K562 (cell line): ENCODE data around the gene EVC. TPM values are rescaled to one million over a fixed set of nuclear protein-coding genes. Genes with fewer than 3 reads are reported as not detected.

ENCODE experiments used
- ATAC-seq: fragments of 200-7000 bp; cut with Tn5 transposase; 3 replicates; pipeline ENCODE4 v1.9.1; 2020; ENCODE audit warnings: moderate library complexity
- BruUV-seq: library from RNA; stranded (reverse); fragments of 400-500 nt; replicated peaks from 2 replicates; lab custom pipeline; 2021; lab: Mats Ljungman, UMichigan
- CTCF ChIA-PET: fragments of 300-600 bp; formaldehyde crosslinking; extraction: SDS; loops from one replicate; lab custom pipeline; 2021; ENCODE audit warnings: low intra/inter-chr PET ratio; lab: Yijun Ruan, JAX
- POLR2A ChIA-PET: fragments of 300-600, 350-650 bp; sonication (Branson Sonifier 250); formaldehyde crosslinking; extraction: SDS; loops from one replicate; lab custom pipeline; 2021; ENCODE audit warnings: antibody characterized with exemption, inconsistent platforms; lab: Yijun Ruan, JAX
- DNase-seq, 4 experiments: peaks; one replicate each; pipeline versions ENCODE4 v3.0.0 to v3.0.0-alpha.2; 2011 to 2018; ENCODE audit warnings: low spot score in 3 of 4, mixed read lengths in 3 of 4; ENCODE audit errors: extremely low read depth in 1 of 4
- FAIRE-seq: peaks from 2 replicates; lab custom pipeline; 2011; peaks lifted over from hg19 to GRCh38; lab: Jason Lieb, UNC
- H2AFZ ChIP-seq: 2 replicates; pipeline ENCODE4 v1.6.0; 2011; ENCODE audit warnings: low read depth, low read length, control low read depth, inconsistent platforms
- H3K27ac ChIP-seq: fragments of 200-600 bp; 3 replicates; pipeline ENCODE4 v1.8.0; 2011; ENCODE audit warnings: low read depth, mild to moderate bottlenecking, control low read depth, inconsistent platforms, low read length, moderate library complexity, mixed read lengths; ENCODE audit errors: extremely low read depth
- H3K27me3 ChIP-seq, 2 experiments: fragments of 300-600 bp in 1 of 2; 2 replicates in 1 of 2; 3 replicates in 1 of 2; pipeline versions ENCODE4 v1.6.0 to v1.8.0; 2011; ENCODE audit warnings: inconsistent platforms in 2 of 2, low read length in 2 of 2, mild to moderate bottlenecking in 1 of 2, mixed read lengths in 1 of 2, moderate library complexity in 1 of 2; ENCODE audit not compliant: control insufficient read depth in 2 of 2, insufficient read depth in 2 of 2
- H3K36me3 ChIP-seq: fragments of 300-600 bp; 3 replicates; pipeline ENCODE4 v1.8.0; 2011; ENCODE audit warnings: mild to moderate bottlenecking, low read length, inconsistent platforms; ENCODE audit not compliant: control insufficient read depth, insufficient read depth
- H3K4me1 ChIP-seq, 2 experiments: fragments of 200-600 bp in 1 of 2; replicated peaks in 1 of 2; 2 replicates in 1 of 2; 3 replicates in 1 of 2; pipeline versions ENCODE4 v1.5.1 to v1.8.0; 2011; ENCODE audit warnings: inconsistent platforms in 2 of 2, low read length in 2 of 2, mild to moderate bottlenecking in 1 of 2, mixed read lengths in 1 of 2, moderate library complexity in 1 of 2; ENCODE audit not compliant: control insufficient read depth in 2 of 2, insufficient read depth in 2 of 2
- H3K4me2 ChIP-seq: 2 replicates; pipeline ENCODE4 v1.6.1; 2011; ENCODE audit warnings: low read length, control low read depth, inconsistent platforms, mixed read lengths; ENCODE audit not compliant: insufficient read depth
- H3K4me3 ChIP-seq: fragments of 200-600 bp; sonication (generic), shearing (Covaris generic); 2 replicates; pipeline ENCODE4 v1.5.1; 2016; ENCODE audit warnings: control low read depth, inconsistent platforms
- H3K79me2 ChIP-seq: fragments of 200-600 bp; 3 replicates; pipeline ENCODE4 v1.8.0; 2011; ENCODE audit warnings: low read length, inconsistent platforms; ENCODE audit not compliant: control insufficient read depth, insufficient read depth
- H3K9ac ChIP-seq, 2 experiments: 2 replicates each; pipeline versions ENCODE4 v1.6.0 to v1.6.1; 2011; ENCODE audit warnings: low read depth in 2 of 2, low read length in 2 of 2, control low read depth in 1 of 2, inconsistent platforms in 1 of 2, mild to moderate bottlenecking in 1 of 2, mixed read lengths in 1 of 2; ENCODE audit not compliant: insufficient read depth in 1 of 2
- H3K9me1 ChIP-seq: one replicate; pipeline ENCODE4 v1.6.0; 2011; ENCODE audit warnings: inconsistent platforms, mild to moderate bottlenecking, low read length, moderate library complexity; ENCODE audit not compliant: control insufficient read depth, insufficient read depth
- H3K9me3 ChIP-seq: replicated peaks from 2 replicates; pipeline ENCODE4 v1.5.1; 2011; ENCODE audit warnings: low read depth, low read length, inconsistent platforms; ENCODE audit not compliant: control insufficient read depth, insufficient read depth
- H4K20me1 ChIP-seq: replicated peaks from 2 replicates; pipeline ENCODE4 v1.6.1; 2011; ENCODE audit warnings: low read length, inconsistent platforms, mixed read lengths; ENCODE audit not compliant: control insufficient read depth, insufficient read depth
- WGBS: fragments of 100-300 bp; shearing (Covaris generic); methylation state at CpG from one replicate; pipeline ENCODE4 v1.1.6; 2016; ENCODE audit warnings: low coverage, mixed read lengths; ENCODE audit not compliant: insufficient coverage; ENCODE audit errors: missing lambda C conversion rate; 5-methylcytosine and 5-hydroxymethylcytosine counted together
- in situ Hi-C: fragments of 300-500 bp; cut with MboI; formaldehyde crosslinking; loops from 4 replicates; pipeline ENCODE4 v1.15.0; 2018; ENCODE audit warnings: inconsistent platforms, mixed read lengths
- intact Hi-C: fragments of 100-400 bp; cut with micrococcal nuclease; formaldehyde crosslinking; loops from 2 replicates; pipeline ENCODE4 v1.14.2; 2022
- polyA plus RNA-seq, 8 experiments: library from polyadenylated mRNA; depleted of rRNA in 4 of 8; stranded (reverse) in 5 of 8; unstranded in 3 of 8; fragments of >200 nt; fragmentation: Nextera tagmentation in 2 of 8; fragmentation: Illumina TruSeq in 1 of 8; extraction: Ambion mirVana in 2 of 8; extraction: Trizol in 1 of 8; gene quantifications; 2 replicates each; pipeline versions ENCODE4 v1.2.1 to v1.2.3, GENCODE V29; 2011 to 2014; ENCODE audit warnings: inconsistent platforms in 1 of 8, missing spikeins in 1 of 8
- total RNA-seq, 7 experiments: library from RNA; depleted of rRNA in 6 of 7; stranded (reverse); fragments of >200 nt in 6 of 7; fragmentation: Illumina TruSeq in 2 of 7; extraction: Trizol in 2 of 7; gene quantifications; 2 replicates each; pipeline versions ENCODE4 v1.2.1 to v1.2.3, GENCODE V29; 2011 to 2021; ENCODE audit warnings: low replicate concordance in 1 of 7
- TF ChIP-seq, protein P1 (sequence below): sonication (generic); formaldehyde crosslinking; IDR thresholded peaks from 2 replicates; pipeline ENCODE4 v1.8.0; 2022; ENCODE audit warnings: mild to moderate bottlenecking, missing genetic modification reagents

The EVC gene
- total and polyA plus RNA-seq, 9 of the 15 experiments (the other 6 are each of a cell fraction or from before 2014, with no cell fraction given) = 0.03 to 3.2 (median 1.1) TPM

DNA sequence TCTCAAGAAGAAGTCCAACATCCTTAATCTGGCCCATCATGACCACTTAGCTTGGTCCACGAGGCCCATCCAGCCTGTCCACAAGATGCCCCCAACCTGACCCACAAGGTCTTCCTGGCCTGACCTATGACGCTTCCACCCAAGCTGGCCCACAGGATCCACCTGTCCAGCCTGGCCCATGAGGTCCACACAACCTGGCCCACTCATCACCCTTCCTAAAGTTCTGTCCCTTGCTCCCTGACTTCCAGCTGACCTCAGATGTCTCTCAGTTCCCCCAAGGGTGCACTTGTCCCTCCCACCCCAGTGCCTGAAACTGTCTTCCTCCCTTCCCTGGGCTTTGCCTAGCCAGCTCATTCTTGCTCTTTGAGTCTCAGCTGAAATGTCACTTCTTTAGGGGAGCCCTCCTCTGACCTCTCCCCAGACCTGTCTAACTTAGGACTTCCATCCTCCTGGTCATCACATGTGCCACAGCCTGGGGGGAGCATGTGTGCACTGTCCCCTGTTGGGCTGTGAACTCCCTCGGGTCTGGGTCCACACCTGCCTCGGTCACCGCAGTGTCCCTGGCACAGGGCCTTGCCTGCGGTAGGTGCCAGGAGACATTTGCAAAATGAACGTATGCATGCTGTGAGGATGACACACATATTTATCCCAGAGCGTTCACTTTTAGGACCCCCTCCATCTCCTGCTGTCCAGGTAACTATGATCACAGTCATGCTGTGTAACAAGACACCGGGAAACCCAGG is 61.7 kb downstream of the EVC start:
- TF ChIP-seq, protein P1, sequence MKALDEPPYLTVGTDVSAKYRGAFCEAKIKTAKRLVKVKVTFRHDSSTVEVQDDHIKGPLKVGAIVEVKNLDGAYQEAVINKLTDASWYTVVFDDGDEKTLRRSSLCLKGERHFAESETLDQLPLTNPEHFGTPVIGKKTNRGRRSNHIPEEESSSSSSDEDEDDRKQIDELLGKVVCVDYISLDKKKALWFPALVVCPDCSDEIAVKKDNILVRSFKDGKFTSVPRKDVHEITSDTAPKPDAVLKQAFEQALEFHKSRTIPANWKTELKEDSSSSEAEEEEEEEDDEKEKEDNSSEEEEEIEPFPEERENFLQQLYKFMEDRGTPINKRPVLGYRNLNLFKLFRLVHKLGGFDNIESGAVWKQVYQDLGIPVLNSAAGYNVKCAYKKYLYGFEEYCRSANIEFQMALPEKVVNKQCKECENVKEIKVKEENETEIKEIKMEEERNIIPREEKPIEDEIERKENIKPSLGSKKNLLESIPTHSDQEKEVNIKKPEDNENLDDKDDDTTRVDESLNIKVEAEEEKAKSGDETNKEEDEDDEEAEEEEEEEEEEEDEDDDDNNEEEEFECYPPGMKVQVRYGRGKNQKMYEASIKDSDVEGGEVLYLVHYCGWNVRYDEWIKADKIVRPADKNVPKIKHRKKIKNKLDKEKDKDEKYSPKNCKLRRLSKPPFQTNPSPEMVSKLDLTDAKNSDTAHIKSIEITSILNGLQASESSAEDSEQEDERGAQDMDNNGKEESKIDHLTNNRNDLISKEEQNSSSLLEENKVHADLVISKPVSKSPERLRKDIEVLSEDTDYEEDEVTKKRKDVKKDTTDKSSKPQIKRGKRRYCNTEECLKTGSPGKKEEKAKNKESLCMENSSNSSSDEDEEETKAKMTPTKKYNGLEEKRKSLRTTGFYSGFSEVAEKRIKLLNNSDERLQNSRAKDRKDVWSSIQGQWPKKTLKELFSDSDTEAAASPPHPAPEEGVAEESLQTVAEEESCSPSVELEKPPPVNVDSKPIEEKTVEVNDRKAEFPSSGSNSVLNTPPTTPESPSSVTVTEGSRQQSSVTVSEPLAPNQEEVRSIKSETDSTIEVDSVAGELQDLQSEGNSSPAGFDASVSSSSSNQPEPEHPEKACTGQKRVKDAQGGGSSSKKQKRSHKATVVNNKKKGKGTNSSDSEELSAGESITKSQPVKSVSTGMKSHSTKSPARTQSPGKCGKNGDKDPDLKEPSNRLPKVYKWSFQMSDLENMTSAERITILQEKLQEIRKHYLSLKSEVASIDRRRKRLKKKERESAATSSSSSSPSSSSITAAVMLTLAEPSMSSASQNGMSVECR = no peak

More for the DNA sequence above, 61.7 kb downstream of the EVC start:
- intact Hi-C loops (no loop called here), in situ Hi-C loops (no loop called here)
- ChIA-PET CTCF (no interaction called here), POLR2A (no interaction called here)
- H3K4me1 ChIP-seq = no peaks in the 10 kb centered on the region
- H3K27me3 ChIP-seq = no peaks in the 10 kb centered on the region
- WGBS = 5% methylated on average over 9 of the region's 9 CpGs
- no TSS peak for BruUV-seq
- H3K4me2 ChIP-seq = no peak overlapping the region
- H3K79me2 ChIP-seq = no peaks in the 10 kb centered on the region
- H2AFZ ChIP-seq = no peak overlapping the region
- FAIRE-seq (no peak), DNase-seq (no peak), ATAC-seq (no peak)
- H3K36me3 ChIP-seq = no peaks in the 10 kb centered on the region
- H3K9me1 ChIP-seq = no peaks in the 10 kb centered on the region
- no peak overlapping the region for H3K4me3 ChIP-seq
- no peak overlapping the region for H3K9ac ChIP-seq
- no peaks in the 10 kb centered on the region for H4K20me1 ChIP-seq
- no peak overlapping the region for H3K27ac ChIP-seq
- H3K9me3 ChIP-seq = no peaks in the 10 kb centered on the region
